ENCODE results near the gene ALPI. TPM values are rescaled to one million over a fixed set of nuclear protein-coding genes. Genes with fewer than 3 reads are reported as not detected.

The ALPI gene
- total RNA-seq, 1 donor = not detected

GRCh38 chr2:232437195-232437571, 18.8 kb upstream of the ALPI start:
- no peak for TF ChIP-seq CTCF (IDR thresholded peaks at IDR 0.05; ENCODE audit: extremely low read depth, low read depth, low read length)
- Histone ChIP-seq H3K4me2 (ENCODE audit: insufficient read depth, low read length) (no peak overlapping the region), H3K27me3 (ENCODE audit: insufficient read depth, low read length) (peaks cover 8% of the 10 kb centered on the region)

GRCh38 chr2:232438091-232438490, 17.9 kb upstream of the ALPI start:
- no peak overlapping the region for H3K4me3 ChIP-seq (ENCODE audit: insufficient read depth, low read length)
- no peaks in the 10 kb centered on the region for H3K79me2 ChIP-seq (ENCODE audit: insufficient read depth, low read length)
- H3K9me3 ChIP-seq (ENCODE audit: low read depth, low read length) = no peaks in the 10 kb centered on the region
- H4K20me1 ChIP-seq (ENCODE audit: insufficient read depth, low read length) = no peaks in the 10 kb centered on the region
- H3K27ac ChIP-seq (ENCODE audit: low read depth, low read length) = no peak overlapping the region
- H3K4me2 ChIP-seq (ENCODE audit: insufficient read depth, low read length) = no peak overlapping the region
- TF ChIP-seq CTCF (IDR thresholded peaks at IDR 0.05; ENCODE audit: extremely low read depth, low read depth, low read length) = no peak
- no peaks in the 10 kb centered on the region for H3K36me3 ChIP-seq (ENCODE audit: insufficient read depth, low read length)
- no peaks in the 10 kb centered on the region for H3K4me1 ChIP-seq (ENCODE audit: insufficient read depth, low read length)
- peaks cover 8% of the 10 kb centered on the region for H3K27me3 ChIP-seq (ENCODE audit: insufficient read depth, low read length)
- no peak overlapping the region for H2AFZ ChIP-seq (ENCODE audit: low read length)
- peak; percentile 22 for DNase-seq (ENCODE audit: insufficient read length, low spot score, missing footprints)

More at GRCh38 chr2:232437195-232437571, 18.8 kb upstream of the ALPI start:
- H3K4me3 ChIP-seq (ENCODE audit: insufficient read depth, low read length) = no peak overlapping the region
- no peaks in the 10 kb centered on the region for H3K79me2 ChIP-seq (ENCODE audit: insufficient read depth, low read length)
- no peak overlapping the region for H2AFZ ChIP-seq (ENCODE audit: low read length)
- H3K36me3 ChIP-seq (ENCODE audit: insufficient read depth, low read length) = no peaks in the 10 kb centered on the region
- no peaks in the 10 kb centered on the region for H3K9me3 ChIP-seq (ENCODE audit: low read depth, low read length)
- no peaks in the 10 kb centered on the region for H3K4me1 ChIP-seq (ENCODE audit: insufficient read depth, low read length)
- H4K20me1 ChIP-seq (ENCODE audit: insufficient read depth, low read length) = no peaks in the 10 kb centered on the region
- DNase-seq (ENCODE audit: insufficient read length, low spot score, missing footprints) = peak; percentile 39
- no peak overlapping the region for H3K27ac ChIP-seq (ENCODE audit: low read depth, low read length)

GRCh38 chr2:232438951-232439757, 16.8 kb upstream of the ALPI start:
- H3K4me3 ChIP-seq (ENCODE audit: insufficient read depth, low read length) = no peak overlapping the region
- no peaks in the 10 kb centered on the region for H3K4me1 ChIP-seq (ENCODE audit: insufficient read depth, low read length)
- DNase-seq (ENCODE audit: insufficient read length, low spot score, missing footprints) = peak; percentile 68
- H3K36me3 ChIP-seq (ENCODE audit: insufficient read depth, low read length) = no peaks in the 10 kb centered on the region
- H3K4me2 ChIP-seq (ENCODE audit: insufficient read depth, low read length) = no peak overlapping the region
- peak; percentile 19 for TF ChIP-seq CTCF (IDR thresholded peaks at IDR 0.05; ENCODE audit: extremely low read depth, low read depth, low read length)
- no peaks in the 10 kb centered on the region for H4K20me1 ChIP-seq (ENCODE audit: insufficient read depth, low read length)
- no peaks in the 10 kb centered on the region for H3K9me3 ChIP-seq (ENCODE audit: low read depth, low read length)
- H3K27me3 ChIP-seq (ENCODE audit: insufficient read depth, low read length) = peaks cover 8% of the 10 kb centered on the region
- no peak overlapping the region for H2AFZ ChIP-seq (ENCODE audit: low read length)
- no peak overlapping the region for H3K27ac ChIP-seq (ENCODE audit: low read depth, low read length)
- H3K79me2 ChIP-seq (ENCODE audit: insufficient read depth, low read length) = no peaks in the 10 kb centered on the region

GRCh38 chr2:232439758-232440135, 16.2 kb upstream of the ALPI start:
- H3K4me2 ChIP-seq (ENCODE audit: insufficient read depth, low read length) = no peak overlapping the region
- no peak overlapping the region for H3K4me3 ChIP-seq (ENCODE audit: insufficient read depth, low read length)
- peak; percentile 4 for TF ChIP-seq CTCF (IDR thresholded peaks at IDR 0.05; ENCODE audit: extremely low read depth, low read depth, low read length)
- no peak overlapping the region for H3K27ac ChIP-seq (ENCODE audit: low read depth, low read length)
- H3K79me2 ChIP-seq (ENCODE audit: insufficient read depth, low read length) = no peaks in the 10 kb centered on the region
- no peaks in the 10 kb centered on the region for H4K20me1 ChIP-seq (ENCODE audit: insufficient read depth, low read length)
- no peak overlapping the region for H2AFZ ChIP-seq (ENCODE audit: low read length)
- no peaks in the 10 kb centered on the region for H3K4me1 ChIP-seq (ENCODE audit: insufficient read depth, low read length)
- peaks cover 8% of the 10 kb centered on the region for H3K27me3 ChIP-seq (ENCODE audit: insufficient read depth, low read length)
- no peaks in the 10 kb centered on the region for H3K36me3 ChIP-seq (ENCODE audit: insufficient read depth, low read length)
- no peaks in the 10 kb centered on the region for H3K9me3 ChIP-seq (ENCODE audit: low read depth, low read length)
- peak; percentile 43 for DNase-seq (ENCODE audit: insufficient read length, low spot score, missing footprints)
